ENCODE measurements around the gene ALOX12.

The ALOX12 gene

DNA sequence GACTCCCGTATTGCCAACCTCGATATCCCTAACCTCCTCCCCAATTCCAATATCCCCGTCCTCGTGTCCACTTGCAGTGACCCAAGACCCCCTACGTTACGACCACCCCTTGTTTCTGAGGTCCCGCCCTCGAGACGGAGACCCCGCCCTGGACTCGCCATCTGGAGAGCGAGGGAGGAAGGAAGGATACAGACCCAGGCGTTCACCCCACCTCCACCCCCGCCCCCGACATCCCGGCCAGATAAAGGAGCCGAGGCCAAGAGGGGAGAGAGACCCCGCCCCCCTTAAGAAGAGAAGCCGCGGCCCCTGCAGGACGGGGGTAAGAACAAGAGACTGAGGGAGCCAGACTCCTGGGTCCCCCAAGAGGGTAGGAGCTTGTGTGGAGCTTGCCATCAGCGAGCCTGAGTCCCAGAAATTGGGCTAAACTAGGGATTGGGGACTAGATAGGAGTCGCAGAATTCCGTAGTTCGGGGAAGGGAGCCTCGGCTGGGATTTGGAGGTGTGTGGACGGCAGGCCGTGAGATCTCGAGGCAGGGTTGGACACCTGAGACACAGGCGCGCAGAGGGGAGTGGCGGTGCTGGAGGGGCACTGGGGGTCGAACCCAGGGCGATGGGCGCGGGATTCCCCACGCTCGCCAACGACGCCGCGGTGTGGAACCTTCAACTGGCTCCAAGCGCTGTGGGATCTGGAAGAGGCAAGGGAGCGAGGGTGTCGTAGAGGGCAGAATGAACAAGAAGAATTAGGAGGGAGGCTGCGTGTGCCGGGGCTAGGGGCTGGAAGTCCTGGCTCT, 27.1 kb downstream of the ALOX12 start, which contains the start of gene BCL6B:
BCL6B (plus strand) TSS at position 270 of the 791 bp plus-strand sequence. CDS start 622 bp downstream, outside the sequence.
- peak; percentile 43 for DNase-seq (ENCODE audit: low spot score)

DNA sequence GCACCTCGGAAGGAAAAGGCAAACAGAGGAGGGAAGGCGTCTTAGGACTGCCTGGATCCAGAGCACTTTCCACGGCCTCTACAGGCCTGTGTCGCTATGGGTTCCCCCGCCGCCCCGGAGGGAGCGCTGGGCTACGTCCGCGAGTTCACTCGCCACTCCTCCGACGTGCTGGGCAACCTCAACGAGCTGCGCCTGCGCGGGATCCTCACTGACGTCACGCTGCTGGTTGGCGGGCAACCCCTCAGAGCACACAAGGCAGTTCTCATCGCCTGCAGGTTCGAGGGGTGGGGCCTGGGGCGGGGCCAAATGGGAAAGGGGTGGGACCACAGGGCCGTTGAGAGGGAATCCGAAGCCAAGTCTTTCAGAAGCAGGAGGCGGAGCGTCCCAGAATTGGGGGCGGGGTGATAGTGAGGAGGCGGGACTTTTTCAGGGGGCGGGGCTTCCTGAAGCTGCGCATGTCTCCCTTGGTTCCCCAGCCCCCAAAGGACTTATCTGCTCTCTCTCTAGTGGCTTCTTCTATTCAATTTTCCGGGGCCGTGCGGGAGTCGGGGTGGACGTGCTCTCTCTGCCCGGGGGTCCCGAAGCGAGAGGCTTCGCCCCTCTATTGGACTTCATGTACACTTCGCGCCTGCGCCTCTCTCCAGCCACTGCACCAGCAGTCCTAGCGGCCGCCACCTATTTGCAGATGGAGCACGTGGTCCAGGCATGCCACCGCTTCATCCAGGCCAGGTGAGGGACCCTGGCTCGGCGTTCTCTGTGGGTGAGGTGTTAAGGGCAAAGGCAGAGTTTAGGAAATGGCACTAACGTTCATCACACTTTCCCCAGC, 27.9 kb downstream of the ALOX12 start:
- peak; percentile 98 for DNase-seq (ENCODE audit: low spot score)

DNA sequence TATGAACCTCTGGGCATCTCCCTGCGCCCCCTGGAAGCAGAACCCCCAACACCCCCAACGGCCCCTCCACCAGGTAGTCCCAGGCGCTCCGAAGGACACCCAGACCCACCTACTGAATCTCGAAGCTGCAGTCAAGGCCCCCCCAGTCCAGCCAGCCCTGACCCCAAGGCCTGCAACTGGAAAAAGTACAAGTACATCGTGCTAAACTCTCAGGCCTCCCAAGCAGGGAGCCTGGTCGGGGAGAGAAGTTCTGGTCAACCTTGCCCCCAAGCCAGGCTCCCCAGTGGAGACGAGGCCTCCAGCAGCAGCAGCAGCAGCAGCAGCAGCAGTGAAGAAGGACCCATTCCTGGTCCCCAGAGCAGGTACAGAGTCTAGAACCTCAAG, 28.5 kb downstream of the ALOX12 start:
- DNase-seq (ENCODE audit: low spot score), result no peak

DNA sequence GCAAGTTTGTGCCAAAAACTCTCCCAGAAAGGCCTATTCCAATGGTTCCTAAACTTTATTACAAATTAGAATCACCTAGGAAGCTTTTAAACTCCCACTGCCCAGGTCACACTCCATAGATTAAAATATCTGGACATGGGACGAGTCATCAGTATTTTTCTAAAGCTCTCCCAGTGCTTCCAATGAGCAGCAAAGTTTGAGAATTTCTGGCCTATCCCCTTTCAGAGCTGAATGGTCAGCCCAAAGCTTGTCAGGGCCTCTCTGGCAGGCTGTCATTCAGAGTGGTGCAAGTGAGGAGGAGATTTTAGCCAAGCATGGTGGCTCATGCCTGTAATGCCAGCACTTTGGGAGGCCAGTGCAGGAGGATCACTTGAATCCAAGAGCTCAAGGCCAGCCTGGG, 29.4 kb downstream of the ALOX12 start:
- no peak for DNase-seq (ENCODE audit: low spot score)

DNA sequence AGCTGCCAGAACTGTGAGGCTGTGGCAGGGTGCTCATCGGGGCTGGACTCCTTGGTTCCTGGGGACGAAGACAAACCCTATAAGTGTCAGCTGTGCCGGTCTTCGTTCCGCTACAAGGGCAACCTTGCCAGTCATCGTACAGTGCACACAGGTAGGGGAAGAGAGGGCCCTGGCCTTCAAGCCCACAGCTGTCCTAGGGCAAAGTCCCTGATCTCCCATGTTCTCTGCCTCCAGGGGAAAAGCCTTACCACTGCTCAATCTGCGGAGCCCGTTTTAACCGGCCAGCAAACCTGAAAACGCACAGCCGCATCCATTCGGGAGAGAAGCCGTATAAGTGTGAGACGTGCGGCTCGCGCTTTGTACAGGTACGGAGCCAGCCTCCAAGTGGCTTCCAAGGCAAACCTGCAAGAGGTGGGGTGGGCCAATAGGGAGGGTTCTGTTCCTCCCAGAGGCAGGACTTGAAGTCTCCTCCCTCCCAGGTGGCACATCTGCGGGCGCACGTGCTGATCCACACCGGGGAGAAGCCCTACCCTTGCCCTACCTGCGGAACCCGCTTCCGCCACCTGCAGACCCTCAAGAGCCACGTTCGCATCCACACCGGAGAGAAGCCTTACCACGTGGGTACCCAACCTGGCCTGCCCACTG, 30.7 kb downstream of the ALOX12 start:
- no peak for DNase-seq (ENCODE audit: low spot score)

DNA sequence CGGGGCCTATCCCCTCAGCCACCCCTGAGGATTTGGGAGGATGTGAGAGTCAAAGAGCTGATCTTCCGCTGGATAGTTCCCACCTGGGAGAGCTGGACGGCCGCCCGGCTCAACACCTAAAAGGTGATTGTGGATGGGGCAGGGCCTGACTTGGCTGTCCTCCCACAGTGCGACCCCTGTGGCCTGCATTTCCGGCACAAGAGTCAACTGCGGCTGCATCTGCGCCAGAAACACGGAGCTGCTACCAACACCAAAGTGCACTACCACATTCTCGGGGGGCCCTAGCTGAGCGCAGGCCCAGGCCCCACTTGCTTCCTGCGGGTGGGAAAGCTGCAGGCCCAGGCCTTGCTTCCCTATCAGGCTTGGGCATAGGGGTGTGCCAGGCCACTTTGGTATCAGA, 31.5 kb downstream of the ALOX12 start:
- DNase-seq (ENCODE audit: low spot score), result no peak

DNA sequence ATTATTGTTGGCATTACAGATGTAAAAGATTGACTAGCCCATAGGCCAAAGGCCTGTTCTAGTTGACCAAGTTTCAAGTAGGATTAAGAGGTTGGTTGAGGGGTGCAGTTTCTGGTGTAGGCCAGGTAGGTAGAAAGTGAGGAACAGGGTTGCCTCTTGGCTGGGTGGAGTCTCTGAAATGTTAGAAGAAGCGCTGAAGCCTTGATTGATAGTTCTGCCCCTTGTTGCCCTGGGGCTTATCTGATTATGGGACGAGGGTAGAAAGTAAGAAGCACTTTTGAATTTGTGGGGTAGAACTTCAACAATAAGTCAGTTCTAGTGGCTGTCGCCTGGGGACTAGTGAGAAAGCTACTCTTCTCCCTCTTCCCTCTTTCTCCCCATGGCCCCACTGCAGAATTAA, 33.2 kb downstream of the ALOX12 start:
- DNase-seq (ENCODE audit: low spot score), result no peak

DNA sequence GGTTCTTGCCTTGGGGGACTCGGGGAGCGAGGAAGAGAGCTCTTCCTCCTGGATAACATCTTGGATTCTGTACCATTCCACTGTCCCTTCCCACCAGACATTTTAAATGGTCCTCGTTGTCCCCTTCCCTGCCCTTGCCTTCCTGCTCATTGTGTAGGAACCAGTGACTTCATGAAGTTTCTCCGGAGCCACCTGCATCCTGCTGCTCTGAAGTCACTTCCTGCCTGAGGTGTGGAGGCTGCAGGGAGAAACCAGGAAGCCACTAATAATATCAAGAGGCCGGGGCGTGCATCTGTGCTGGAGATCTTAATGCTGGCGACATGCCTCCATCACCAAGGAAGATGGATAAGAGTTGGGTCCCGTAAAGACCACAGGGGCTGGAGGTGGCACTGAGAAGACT, 33.8 kb downstream of the ALOX12 start:
- DNase-seq (ENCODE audit: low spot score), result no peak

DNA sequence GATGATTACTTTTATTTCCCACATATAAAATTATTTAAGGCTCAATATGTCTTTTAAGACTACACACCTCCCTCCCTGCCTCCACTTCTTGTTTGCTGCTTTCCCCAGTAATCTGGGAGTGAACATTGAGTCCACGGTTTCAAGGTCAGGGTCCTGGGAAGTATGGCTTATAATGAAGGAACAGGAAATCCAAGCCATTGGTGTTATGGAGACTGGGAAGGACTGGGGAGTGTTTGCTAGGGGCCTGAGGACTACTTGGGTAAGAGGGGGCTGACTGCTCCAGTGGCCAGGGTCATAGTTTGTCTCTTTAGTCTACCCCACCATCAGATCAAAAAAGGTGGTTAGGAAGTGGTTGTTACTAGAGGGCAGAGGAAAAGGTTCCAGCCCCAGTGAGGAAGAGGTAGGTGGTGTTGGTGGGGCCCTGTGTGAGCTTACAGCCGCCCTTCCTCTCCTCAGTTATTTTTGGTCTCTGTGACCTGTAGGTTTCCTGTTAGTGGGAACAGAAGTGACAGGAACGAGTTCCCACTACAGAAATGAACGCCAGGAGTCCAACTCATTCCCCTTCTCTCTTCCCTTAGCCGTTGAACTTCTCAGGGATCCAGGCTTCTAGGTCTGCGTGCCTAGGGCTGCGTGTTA, 39.2 kb downstream of the ALOX12 start:
- no peak for DNase-seq (ENCODE audit: low spot score)

DNA sequence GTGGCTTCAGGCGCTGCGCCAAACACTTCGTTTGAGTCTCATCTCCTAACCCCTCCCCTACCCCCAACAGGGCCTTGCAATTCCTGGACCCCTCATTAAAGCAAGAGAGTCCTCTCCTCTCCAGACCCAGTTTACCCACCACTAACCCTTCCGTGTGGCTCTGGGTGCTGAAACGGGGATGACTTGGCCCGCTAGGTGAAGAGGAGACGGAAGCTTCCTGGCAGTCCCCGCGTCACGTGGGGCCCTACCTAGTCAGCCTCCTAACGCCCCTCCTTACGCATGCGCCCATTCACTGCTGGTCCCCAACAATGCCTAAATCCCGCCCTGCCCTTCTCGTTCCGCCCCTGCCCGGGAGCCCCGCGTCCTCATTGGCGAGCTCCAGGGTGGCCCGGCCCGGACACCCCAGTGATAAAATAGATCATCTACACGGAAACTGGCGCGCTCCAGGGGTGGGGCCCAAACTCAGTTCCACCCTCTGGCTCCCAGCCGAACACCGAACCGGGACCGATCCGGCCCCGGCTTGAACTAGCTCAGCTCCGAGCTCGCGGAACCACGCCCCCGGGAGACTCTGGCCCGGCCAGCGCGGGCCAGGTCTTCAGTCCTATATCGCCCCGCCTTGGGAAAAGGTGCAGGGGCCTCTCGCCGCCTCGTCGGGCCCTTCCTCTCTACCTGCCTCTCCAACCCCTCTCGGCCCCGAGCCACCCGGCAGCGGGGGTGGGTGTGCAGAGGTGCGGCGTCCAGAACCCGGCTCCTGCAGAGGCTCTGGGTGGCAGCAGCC, 39.9 kb downstream of the ALOX12 start, which contains the start of gene SLC16A13:
SLC16A13 (plus strand) TSS at position 425 of the 778 bp plus-strand sequence. CDS start 368 bp downstream, outside the sequence.
- peak; percentile 99 for DNase-seq (ENCODE audit: low spot score)

DNA sequence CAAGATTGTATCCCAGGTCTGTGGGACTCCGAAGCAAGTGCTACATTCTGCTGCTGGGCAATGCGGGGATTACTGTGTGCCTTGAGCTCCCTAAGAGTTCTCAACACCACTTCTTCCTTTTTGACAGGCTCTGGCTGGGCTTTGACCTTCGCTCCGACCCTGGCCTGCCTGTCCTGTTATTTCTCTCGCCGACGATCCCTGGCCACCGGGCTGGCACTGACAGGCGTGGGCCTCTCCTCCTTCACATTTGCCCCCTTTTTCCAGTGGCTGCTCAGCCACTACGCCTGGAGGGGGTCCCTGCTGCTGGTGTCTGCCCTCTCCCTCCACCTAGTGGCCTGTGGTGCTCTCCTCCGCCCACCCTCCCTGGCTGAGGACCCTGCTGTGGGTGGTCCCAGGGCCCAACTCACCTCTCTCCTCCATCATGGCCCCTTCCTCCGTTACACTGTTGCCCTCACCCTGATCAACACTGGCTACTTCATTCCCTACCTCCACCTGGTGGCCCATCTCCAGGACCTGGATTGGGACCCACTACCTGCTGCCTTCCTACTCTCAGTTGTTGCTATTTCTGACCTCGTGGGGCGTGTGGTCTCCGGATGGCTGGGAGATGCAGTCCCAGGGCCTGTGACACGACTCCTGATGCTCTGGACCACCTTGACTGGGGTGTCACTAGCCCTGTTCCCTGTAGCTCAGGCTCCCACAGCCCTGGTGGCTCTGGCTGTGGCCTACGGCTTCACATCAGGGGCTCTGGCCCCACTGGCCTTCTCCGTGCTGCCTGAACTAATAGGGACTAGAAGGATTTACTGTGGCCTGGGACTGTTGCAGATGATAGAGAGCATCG, 42.4 kb downstream of the ALOX12 start:
- no peak for DNase-seq (ENCODE audit: low spot score)

DNA sequence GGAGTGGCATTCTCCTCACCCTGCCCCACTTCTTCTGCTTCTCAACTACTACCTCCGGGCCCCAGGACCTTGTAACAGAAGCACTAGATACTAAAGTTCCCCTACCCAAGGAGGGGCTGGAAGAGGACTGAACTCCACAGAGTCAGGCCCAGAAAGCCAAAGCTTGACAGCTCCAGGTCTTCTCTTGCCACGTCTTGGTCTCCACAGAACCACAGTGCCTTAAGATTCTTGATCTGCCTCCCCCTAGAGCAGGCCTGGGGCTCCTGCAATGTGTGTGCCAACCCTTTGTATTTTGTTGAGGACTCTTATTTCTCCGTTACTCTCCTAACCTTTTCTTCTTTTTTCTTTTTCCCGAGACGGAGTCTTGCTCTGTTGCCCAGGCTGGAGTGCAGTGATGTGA, 44.0 kb downstream of the ALOX12 start:
- DNase-seq (ENCODE audit: low spot score), result no peak

DNA sequence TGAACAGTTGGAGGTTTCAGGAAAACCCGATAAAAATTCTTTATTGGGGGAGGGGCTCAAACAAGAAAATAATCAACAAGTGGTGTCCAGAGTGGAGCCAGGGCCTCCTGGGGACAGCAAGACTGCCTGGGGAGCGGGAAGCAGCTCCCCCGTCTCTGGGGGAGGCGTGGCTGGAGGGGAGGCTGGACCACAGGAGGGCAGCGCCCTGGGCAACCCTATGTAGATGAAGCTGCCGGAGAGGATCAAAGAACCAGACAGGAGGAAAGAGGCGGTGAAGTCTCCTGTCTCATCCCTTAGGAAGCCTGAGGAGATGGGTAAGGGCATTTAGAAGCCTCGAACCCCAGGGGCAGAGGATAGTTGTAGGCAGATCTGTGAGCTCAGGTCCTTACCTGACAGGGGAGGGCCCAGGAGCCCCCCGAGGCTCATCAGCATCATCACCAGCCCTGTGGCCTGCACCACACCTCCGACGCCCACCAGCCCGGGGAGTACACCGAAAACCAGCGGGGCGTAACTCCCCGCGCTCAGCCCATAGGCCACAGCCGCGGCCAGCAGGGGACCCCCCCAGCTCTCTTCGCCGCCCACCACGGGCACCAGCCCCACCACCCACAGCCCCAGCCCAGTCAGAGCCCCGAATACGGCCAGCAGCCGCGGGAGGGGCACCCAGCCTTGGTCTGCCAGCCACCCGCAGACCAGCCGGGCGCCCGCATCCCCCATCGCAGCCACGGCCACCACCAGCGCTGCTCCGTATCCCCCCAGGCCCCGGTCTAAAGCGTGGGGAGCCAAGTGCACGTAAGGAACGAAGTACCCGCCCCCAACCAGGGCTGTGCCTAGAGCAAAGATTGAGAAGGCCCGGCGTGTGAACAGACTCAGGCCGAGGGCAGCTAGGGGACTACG, 46.0 kb downstream of the ALOX12 start:
- peak; percentile 47 for DNase-seq (ENCODE audit: low spot score)

DNA sequence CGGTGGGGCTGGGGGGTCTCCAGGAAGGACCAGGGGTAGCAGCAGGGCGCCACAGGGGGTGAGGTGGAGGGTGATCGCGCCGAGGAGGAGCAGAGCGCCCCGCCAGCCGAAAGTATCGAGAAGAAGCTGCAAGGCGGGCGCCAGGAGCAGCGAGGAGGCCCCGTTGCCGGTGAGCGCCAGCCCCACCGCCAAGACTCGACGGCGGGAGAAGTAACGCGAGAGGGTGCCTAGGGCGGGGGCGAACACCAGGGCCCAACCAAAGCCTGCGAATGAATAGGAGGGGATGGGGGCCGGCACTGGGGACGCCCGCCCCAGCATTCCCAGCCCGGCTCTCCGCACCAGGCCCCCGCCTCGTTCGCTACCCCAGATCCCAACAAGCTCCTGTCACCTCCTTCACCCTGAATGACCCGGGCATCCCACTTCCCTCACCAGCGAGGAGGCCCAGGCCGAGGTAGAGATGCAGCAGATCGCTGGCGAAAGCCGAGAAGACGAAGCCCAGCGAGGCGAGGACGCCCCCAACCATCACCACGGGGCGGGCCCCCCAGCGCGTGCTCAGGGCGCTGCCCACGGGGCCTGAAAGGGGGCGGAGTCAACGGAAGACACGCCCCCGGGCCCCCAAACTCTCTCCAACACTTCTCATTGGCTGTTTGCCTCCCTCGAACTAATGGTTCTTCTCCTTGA, 46.8 kb downstream of the ALOX12 start:
- peak; percentile 62 for DNase-seq (ENCODE audit: low spot score)

DNA sequence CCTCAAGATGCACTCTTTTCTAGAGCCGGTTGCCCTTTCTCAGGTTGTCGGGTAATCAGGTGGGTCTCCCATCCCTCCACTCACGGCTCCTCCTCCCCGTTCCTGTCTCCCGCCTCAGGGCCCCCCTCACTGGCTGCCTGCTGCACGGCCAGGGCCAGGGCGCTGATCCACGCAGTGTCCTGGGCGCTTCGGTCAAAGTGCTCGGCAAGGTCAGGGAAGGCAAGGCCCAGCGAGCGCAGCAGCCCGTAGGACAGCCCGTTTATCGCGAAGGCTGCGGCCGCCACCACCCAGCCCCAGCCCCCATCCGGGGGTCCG, 47.3 kb downstream of the ALOX12 start:
- no peak for DNase-seq (ENCODE audit: low spot score)

DNA sequence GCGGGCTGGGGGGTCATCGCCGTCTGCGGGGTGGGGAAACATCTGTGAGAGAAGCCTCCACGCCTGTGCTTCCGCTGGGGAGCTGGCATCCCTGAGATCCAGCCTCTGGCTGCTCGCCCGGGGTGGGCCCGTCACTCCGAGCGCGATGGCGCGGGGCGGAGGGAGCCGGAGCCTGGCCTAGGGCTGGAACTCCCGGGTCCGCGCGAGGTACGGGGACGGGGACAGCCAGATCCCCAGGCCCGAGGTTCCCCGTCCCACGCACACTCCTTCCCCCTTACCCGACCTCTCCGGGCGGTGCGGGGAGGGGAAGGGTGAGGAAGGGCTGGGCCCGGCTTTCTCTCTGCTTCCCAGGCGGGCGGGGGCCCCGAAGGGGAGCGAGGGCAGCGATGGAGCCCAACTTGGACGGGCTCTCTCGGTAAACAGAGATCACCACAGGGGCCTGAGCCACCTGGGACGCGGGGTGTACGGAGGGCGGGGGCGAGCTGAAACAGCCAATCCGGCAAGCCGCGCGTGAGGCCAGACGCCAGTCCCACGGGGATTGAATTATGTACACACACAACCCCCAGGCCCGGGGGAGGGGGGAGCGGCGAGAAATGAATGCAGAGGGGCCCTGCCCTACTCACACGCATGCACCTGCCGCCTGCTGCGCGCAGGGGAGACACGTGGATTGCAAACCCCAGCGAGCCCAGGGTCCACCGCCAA, 47.8 kb downstream of the ALOX12 start, which contains the start of gene SLC16A11:
SLC16A11 (minus strand) TSS at position 596 of the 702 bp plus-strand sequence; CDS start at position 17, 579 bp downstream.
- peak; percentile 52 for DNase-seq (ENCODE audit: low spot score)

DNA sequence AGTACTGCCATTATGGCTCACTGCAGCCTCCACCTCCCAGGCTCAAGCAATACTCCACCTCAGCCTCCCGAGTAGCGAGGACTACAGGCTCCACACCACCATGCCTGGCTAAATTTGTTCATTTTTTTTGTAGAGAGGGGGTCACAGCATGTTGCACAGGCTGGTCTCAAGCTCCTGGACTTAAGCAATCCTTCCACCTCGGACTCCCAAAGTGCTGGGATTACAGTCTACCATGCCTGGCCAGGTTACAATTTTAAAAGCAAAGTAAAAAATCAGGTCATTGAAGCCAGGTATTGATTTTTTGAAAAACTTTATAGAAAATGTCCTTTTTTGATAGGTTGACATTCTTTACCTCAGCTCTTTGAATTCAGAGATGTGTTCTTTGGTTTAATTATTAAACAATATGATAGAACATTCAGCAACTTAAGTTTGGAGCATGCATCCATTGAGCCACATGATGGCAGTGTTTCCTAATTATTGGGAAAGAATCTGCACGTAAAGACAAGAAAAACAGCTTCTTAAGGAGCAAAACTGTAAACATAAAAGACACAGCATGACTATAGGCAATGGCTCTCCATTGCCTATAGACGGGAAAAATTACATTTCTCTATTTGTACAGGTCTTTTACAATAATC, 49.8 kb downstream of the ALOX12 start:
- no peak for DNase-seq (ENCODE audit: low spot score)

Measured in iPS-NIHi11 (cell line).